ENCODE data around the gene ABCB11. TPM values are rescaled to one million over a fixed set of nuclear protein-coding genes. Genes with fewer than 3 reads are reported as not detected.
A peak's percentile ranks its signal among the peaks of the same experiment; 100 is the strongest.

Gene ABCB11
- total and polyA plus RNA-seq, 9 of the 15 experiments (the other 6 are each of a cell fraction or from before 2014, with no cell fraction given) = 0.04 to 0.51 (median 0.10) TPM; not detected in 1

DNA sequence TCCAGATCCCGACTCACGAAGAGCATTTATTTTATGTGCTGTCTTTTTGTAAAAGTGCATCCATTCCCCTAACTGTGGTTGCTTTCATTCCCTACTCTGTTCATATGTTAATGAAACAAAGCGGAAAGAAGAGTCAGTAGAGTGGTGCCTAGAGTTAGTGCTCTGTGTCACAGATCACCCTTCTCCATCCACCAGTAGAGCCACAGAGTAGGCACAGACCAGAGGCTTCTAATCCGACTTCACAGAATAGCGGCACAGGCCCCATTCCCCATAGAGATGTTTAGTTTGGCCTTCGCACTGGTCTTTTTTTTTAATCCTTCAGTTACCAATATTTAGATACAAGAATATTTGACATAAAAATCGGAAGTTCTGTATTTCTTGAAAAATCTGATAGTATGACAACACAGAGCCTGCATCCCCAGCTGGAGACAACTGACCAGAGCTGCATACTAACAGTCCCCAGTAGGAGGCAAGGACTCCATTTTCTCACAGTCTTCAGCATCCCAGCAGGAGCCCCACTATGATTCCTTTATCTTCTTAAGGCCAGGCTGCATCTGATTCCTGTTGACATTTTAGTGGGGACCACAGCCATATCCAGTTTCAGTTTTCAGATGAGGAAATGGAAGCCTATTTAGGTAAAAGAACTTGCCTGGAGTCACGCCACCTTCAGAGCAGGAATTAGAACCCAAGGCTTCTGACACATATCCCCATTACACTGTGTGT, 123.0 kb downstream of the ABCB11 start:
- intact Hi-C loops (cut with micrococcal nuclease) (no loop called here), in situ Hi-C loops (cut with MboI) (loop anchor here (25.0 kb wide), 1 partner anchor 971 kb away; no protein-coding TSS in a partner anchor)
- Histone ChIP-seq H3K4me3 (no peak overlapping the region), H3K4me1 (replicated peaks in 1 of 2; ENCODE audit: control insufficient read depth in 2 of 2, insufficient read depth in 2 of 2, low read length in 2 of 2) (peaks cover 3 to 4% of the 10 kb centered on the region in 2 experiments; a peak in 3 of 5 replicates), H3K9me1 (ENCODE audit: control insufficient read depth, insufficient read depth, low read length) (no peaks in the 10 kb centered on the region), H3K4me2 (ENCODE audit: insufficient read depth, low read length) (no peak overlapping the region), H4K20me1 (replicated peaks; ENCODE audit: control insufficient read depth, insufficient read depth, low read length) (no peaks in the 10 kb centered on the region), H3K27me3 (ENCODE audit: control insufficient read depth in 2 of 2, insufficient read depth in 2 of 2, low read length in 2 of 2) (no peaks in the 10 kb centered on the region), H3K9me3 (replicated peaks; ENCODE audit: control insufficient read depth, insufficient read depth, low read depth, low read length) (no peaks in the 10 kb centered on the region), H2AFZ (ENCODE audit: low read depth, low read length) (peak overlapping the region; percentile 60), H3K9ac (ENCODE audit: insufficient read depth in 1 of 2, low read depth in 2 of 2, low read length in 2 of 2) (no peak overlapping the region), H3K36me3 (ENCODE audit: control insufficient read depth, insufficient read depth, low read length) (no peaks in the 10 kb centered on the region), H3K79me2 (ENCODE audit: control insufficient read depth, insufficient read depth, low read length) (no peaks in the 10 kb centered on the region), H3K27ac (ENCODE audit: extremely low read depth, low read depth, low read length) (no peak overlapping the region)
- BruUV-seq (replicated peaks) = no TSS peak
- CTCF ChIA-PET (ENCODE audit: low intra/inter-chr PET ratio) = no interaction called here
- peak; percentile 91 for ATAC-seq
- DNase-seq (ENCODE audit: extremely low read depth in 1 of 4, low spot score in 3 of 4) = peak in 3 of 4 experiments; percentile 27 to 69 (median 68)
- peak; percentile 32 for FAIRE-seq
- 73% methylated on average over 8 of the region's 8 CpGs for WGBS (ENCODE audit: insufficient coverage, low coverage, missing lambda C conversion rate)
- POLR2A ChIA-PET = interaction anchor here (0.6 to 2.6 kb wide), 4 partner anchors 13 to 741 kb away, joined by 3 to 6 read pairs (median 4); partner anchors contain the start of genes NOSTRIN and SPC25
- no peak for TF ChIP-seq ZNF398 (CRISPR knock-in tag; IDR thresholded peaks at IDR 0.05)
- TF ChIP-seq YY1 (IDR thresholded peaks at IDR 0.05; ENCODE audit: borderline replicate concordance in 1 of 3, control insufficient read depth in 1 of 3, extremely low read depth in 1 of 3, insufficient read depth in 3 of 3, insufficient read length in 1 of 3, insufficient replicate concordance in 2 of 3, low read depth in 1 of 3, low read length in 2 of 3) = peak in 1 of 3 experiments; percentile 75
- peak; percentile 41 to 49; a peak in 3 of 4 replicates for TF ChIP-seq KDM1A (IDR thresholded peaks at IDR 0.05)
- TF ChIP-seq ETS2 (tag; IDR thresholded peaks at IDR 0.05; ENCODE audit: borderline replicate concordance, poor library complexity, severe bottlenecking) = no peak
- no peak for TF ChIP-seq FOXA1 (IDR thresholded peaks at IDR 0.05; ENCODE audit: borderline replicate concordance)
- TF ChIP-seq ID3 (CRISPR knock-in tag; IDR thresholded peaks at IDR 0.05) = no peak
- peak; percentile 89 for TF ChIP-seq ID3 (tag; IDR thresholded peaks at IDR 0.05)
- TF ChIP-seq JUN (IDR thresholded peaks at IDR 0.05; ENCODE audit: borderline replicate concordance, low read depth, low read length) = no peak
- TF ChIP-seq JUN (CRISPR knock-in tag; IDR thresholded peaks at IDR 0.05; ENCODE audit: borderline replicate concordance) = no peak
- TF ChIP-seq POLR2AphosphoS5 (IDR thresholded peaks at IDR 0.05; ENCODE audit: control insufficient read depth, insufficient read depth, low read depth, low read length) = 0 out of 2 replicates have a peak, but pooled peaks have one; percentile 34
- TF ChIP-seq FOXA3 (CRISPR knock-in tag; conservative IDR thresholded peaks at IDR 0.05 in 1 of 2, IDR thresholded peaks at IDR 0.05 in 1 of 2) = peak in 1 of 2 experiments; percentile 81; a peak in 2 of 4 replicates
- TF ChIP-seq RCOR1 (IDR thresholded peaks at IDR 0.05; ENCODE audit: borderline replicate concordance in 1 of 2, low read depth in 2 of 2, low read length in 2 of 2) = peak in 1 of 2 experiments; percentile 88; a peak in 2 of 4 replicates
- no peak for TF ChIP-seq NKRF (IDR thresholded peaks at IDR 0.05; ENCODE audit: borderline replicate concordance)
- TF ChIP-seq HMGN3 (IDR thresholded peaks at IDR 0.05; ENCODE audit: borderline replicate concordance, extremely low read depth, insufficient read length, low read depth, low read length) = no peak
- peak; percentile 31; the same call in 1 of the 2 replicates for TF ChIP-seq EP300 (IDR thresholded peaks at IDR 0.05; ENCODE audit: low read length)
